GM12878 (cell line): ENCODE results near the gene BTG1. TPM values are rescaled to one million over a fixed set of nuclear protein-coding genes. Genes with fewer than 3 reads are reported as not detected.

Source experiments
- ATAC-seq: fragments of 200-7000 bp; cut with Tn5 transposase; 3 replicates; pipeline ENCODE4 v1.9.1; 2020; ENCODE audit warnings: mild to moderate bottlenecking, moderate library complexity
- BruUV-seq: library from RNA; stranded (reverse); fragments of 400-500 nt; replicated peaks from 2 replicates; lab custom pipeline; 2021; lab: Mats Ljungman, UMichigan
- CTCF ChIA-PET: fragments of 300-600 bp; sonication (Branson Sonifier 250); formaldehyde crosslinking; extraction: SDS; loops from one replicate; lab custom pipeline; 2021; ENCODE audit warnings: inconsistent platforms; lab: Yijun Ruan, JAX
- POLR2A ChIA-PET: fragments of 350-600 bp; formaldehyde crosslinking; extraction: SDS; loops from one replicate; lab custom pipeline; 2021; ENCODE audit warnings: inconsistent platforms; lab: Charles Lee
- RAD21 ChIA-PET: fragments of 300-600 bp; sonication (Branson Sonifier 250); formaldehyde crosslinking; loops from one replicate; lab custom pipeline; 2023; ENCODE audit warnings: antibody characterized with exemption; ENCODE audit not compliant: unreplicated experiment; lab: Charles Lee
- SMC1A ChIA-PET: fragments of 300-600 bp; sonication (Branson Sonifier 250); formaldehyde crosslinking; loops from one replicate; lab custom pipeline; 2023; ENCODE audit not compliant: unreplicated experiment, uncharacterized antibody; lab: Charles Lee
- DNase-seq: peaks from one replicate; pipeline ENCODE4 v3.0.0-alpha.2; 2011; ENCODE audit warnings: low read depth, low spot score
- FAIRE-seq: peaks from 3 replicates; lab custom pipeline; 2011; peaks lifted over from hg19 to GRCh38; lab: Jason Lieb, UNC
- H2AFZ ChIP-seq: 2 replicates; pipeline ENCODE4 v1.6.0; 2011; ENCODE audit warnings: low read depth, low read length, control low read depth; ENCODE audit not compliant: control insufficient read depth
- H3K27ac ChIP-seq: 2 replicates; pipeline ENCODE4 v1.5.1; 2011; ENCODE audit warnings: control low read depth; ENCODE audit not compliant: control insufficient read depth, insufficient read depth
- H3K27me3 ChIP-seq, 2 experiments: replicated peaks in 1 of 2; 2 replicates each; pipeline versions ENCODE4 v1.6.0 to v1.6.1; 2011; ENCODE audit warnings: low read length in 1 of 2; ENCODE audit not compliant: control insufficient read depth in 2 of 2, insufficient read depth in 2 of 2
- H3K36me3 ChIP-seq, 2 experiments: 2 replicates each; pipeline ENCODE4 v1.5.1; 2011; ENCODE audit warnings: low read length in 1 of 2; ENCODE audit not compliant: control insufficient read depth in 2 of 2, insufficient read depth in 2 of 2
- H3K4me1 ChIP-seq: 2 replicates; pipeline ENCODE4 v1.6.1; 2011; ENCODE audit warnings: mild to moderate bottlenecking, low read length, moderate library complexity, mixed read lengths; ENCODE audit not compliant: control insufficient read depth, insufficient read depth
- H3K4me2 ChIP-seq: 2 replicates; pipeline ENCODE4 v1.6.0; 2011; ENCODE audit warnings: control low read depth; ENCODE audit not compliant: control insufficient read depth, insufficient read depth
- H3K4me3 ChIP-seq: fragments of 200-600 bp; sonication (generic); 2 replicates; pipeline ENCODE4 v1.5.1; 2016
- H3K79me2 ChIP-seq: 2 replicates; pipeline ENCODE4 v1.6.0; 2011; ENCODE audit warnings: low read length; ENCODE audit not compliant: control insufficient read depth, insufficient read depth
- H3K9ac ChIP-seq: 2 replicates; pipeline ENCODE4 v1.8.0; 2011; ENCODE audit warnings: low read length, control low read depth, mixed read lengths; ENCODE audit not compliant: control insufficient read depth, insufficient read depth
- H3K9me3 ChIP-seq: replicated peaks from 3 replicates; pipeline ENCODE4 v1.5.1; 2011; ENCODE audit warnings: mild to moderate bottlenecking, low read length; ENCODE audit not compliant: control insufficient read depth, insufficient read depth
- H4K20me1 ChIP-seq: 2 replicates; pipeline ENCODE4 v1.6.0; 2011; ENCODE audit not compliant: control insufficient read depth, insufficient read depth
- DPF2 ChIP-seq: fragments of 450-650 bp; IDR thresholded peaks from 2 replicates; pipeline ENCODE4 v1.6.1; 2017; ENCODE audit warnings: mild to moderate bottlenecking
- FOXK2 ChIP-seq: fragments of 450-650 bp; IDR thresholded peaks from 2 replicates; pipeline ENCODE4 v1.6.1; 2017; ENCODE audit warnings: mild to moderate bottlenecking, moderate library complexity
- FOXM1 ChIP-seq: IDR thresholded peaks from 2 replicates; pipeline ENCODE4 v1.6.1; 2012; ENCODE audit warnings: low read depth, mild to moderate bottlenecking, inconsistent platforms, low read length, moderate library complexity
- IRF4 ChIP-seq: IDR thresholded peaks from 2 replicates; pipeline ENCODE4 v1.6.1; 2011; ENCODE audit warnings: low read depth, low read length
- KLF5 ChIP-seq: fragments of 450-650 bp; IDR thresholded peaks from 2 replicates; pipeline ENCODE4 v1.6.1; 2014; ENCODE audit warnings: mild to moderate bottlenecking; ENCODE audit not compliant: partially characterized antibody
- ZNF622 ChIP-seq: fragments of 450-650 bp; IDR thresholded peaks from 2 replicates; pipeline ENCODE4 v1.6.1; 2017; ENCODE audit warnings: mild to moderate bottlenecking, inconsistent platforms
- WGBS: methylation state at CpG from one replicate; pipeline ENCODE4 v1.1.6; 2016; ENCODE audit warnings: low lambda C conversion rate; ENCODE audit not compliant: insufficient replicate concordance, insufficient coverage; ENCODE audit errors: missing lambda C conversion rate; 5-methylcytosine and 5-hydroxymethylcytosine counted together
- in situ Hi-C: fragments of 300-500 bp; cut with MboI; formaldehyde crosslinking; loops from 9 replicates; pipeline ENCODE4 v1.14.3; 2018; ENCODE audit warnings: mixed read lengths
- intact Hi-C: fragments of 100-400 bp; cut with micrococcal nuclease; formaldehyde crosslinking; loops from one replicate; pipeline ENCODE4 v1.14.2; 2022; ENCODE audit not compliant: unreplicated experiment
- polyA plus RNA-seq, 11 experiments: library from polyadenylated mRNA; depleted of rRNA in 4 of 11; unstranded in 6 of 11; stranded (reverse) in 5 of 11; fragments of >200 nt; fragmentation: Nextera tagmentation in 4 of 11; fragmentation: Illumina TruSeq in 1 of 11; extraction: Ambion mirVana in 4 of 11; extraction: Trizol in 1 of 11; gene quantifications; 1 replicate in 1 of 11; 2 replicates in 10 of 11; pipeline versions ENCODE4 v1.2.1 to v1.2.3, GENCODE V29; 2011 to 2016; ENCODE audit warnings: inconsistent platforms in 2 of 11, missing spikeins in 2 of 11, low read depth in 1 of 11
- total RNA-seq, 4 experiments: library from RNA; depleted of rRNA in 3 of 4; stranded (reverse); fragments of >200 nt in 3 of 4; fragmentation: Illumina TruSeq in 1 of 4; extraction: Trizol in 1 of 4; gene quantifications; 2 replicates each; pipeline versions ENCODE4 v1.2.1 to v1.2.3, GENCODE V29; 2013 to 2021
- TF ChIP-seq, protein P1 (sequence below): IDR thresholded peaks from 2 replicates; pipeline ENCODE4 v1.6.1; 2011; ENCODE audit warnings: borderline replicate concordance, low read depth, mild to moderate bottlenecking, moderate library complexity, low read length; ENCODE audit not compliant: insufficient read depth, poor library complexity, severe bottlenecking

BTG1 gene
- total and polyA plus RNA-seq, 10 of the 15 experiments (the other 5 are each of a cell fraction or from before 2014, with no cell fraction given) = 23.7 to 194 (median 56.4) TPM

DNA sequence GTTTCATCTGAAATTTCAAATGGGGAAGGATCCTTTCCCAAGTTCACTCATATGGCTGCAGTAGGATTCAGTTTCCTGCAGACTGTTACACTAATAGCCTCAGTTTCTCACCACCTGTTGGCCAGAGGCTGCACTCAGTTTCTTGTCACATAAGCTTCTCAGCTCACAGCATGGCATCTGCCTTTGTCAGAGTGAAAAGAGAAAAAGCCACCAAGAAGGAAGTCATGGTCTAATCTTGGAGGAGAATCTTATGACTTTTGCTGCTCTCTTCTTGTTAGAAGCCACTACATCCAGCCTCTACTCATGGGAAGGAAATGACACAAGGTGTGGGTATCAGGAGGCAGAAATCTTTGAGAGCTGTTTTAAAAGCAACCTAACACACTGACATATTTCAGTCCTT, 39.4 kb upstream of the BTG1 start (continued):
- TF ChIP-seq IRF4 (0 out of 2 replicates have a peak, but pooled peaks have one; percentile 19), ZNF622 (no peak), FOXM1 (peak; percentile 58; the same call in 1 of the 2 replicates)
- TF ChIP-seq, protein P1, sequence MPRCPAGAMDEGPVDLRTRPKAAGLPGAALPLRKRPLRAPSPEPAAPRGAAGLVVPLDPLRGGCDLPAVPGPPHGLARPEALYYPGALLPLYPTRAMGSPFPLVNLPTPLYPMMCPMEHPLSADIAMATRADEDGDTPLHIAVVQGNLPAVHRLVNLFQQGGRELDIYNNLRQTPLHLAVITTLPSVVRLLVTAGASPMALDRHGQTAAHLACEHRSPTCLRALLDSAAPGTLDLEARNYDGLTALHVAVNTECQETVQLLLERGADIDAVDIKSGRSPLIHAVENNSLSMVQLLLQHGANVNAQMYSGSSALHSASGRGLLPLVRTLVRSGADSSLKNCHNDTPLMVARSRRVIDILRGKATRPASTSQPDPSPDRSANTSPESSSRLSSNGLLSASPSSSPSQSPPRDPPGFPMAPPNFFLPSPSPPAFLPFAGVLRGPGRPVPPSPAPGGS = peak; percentile 33

DNA sequence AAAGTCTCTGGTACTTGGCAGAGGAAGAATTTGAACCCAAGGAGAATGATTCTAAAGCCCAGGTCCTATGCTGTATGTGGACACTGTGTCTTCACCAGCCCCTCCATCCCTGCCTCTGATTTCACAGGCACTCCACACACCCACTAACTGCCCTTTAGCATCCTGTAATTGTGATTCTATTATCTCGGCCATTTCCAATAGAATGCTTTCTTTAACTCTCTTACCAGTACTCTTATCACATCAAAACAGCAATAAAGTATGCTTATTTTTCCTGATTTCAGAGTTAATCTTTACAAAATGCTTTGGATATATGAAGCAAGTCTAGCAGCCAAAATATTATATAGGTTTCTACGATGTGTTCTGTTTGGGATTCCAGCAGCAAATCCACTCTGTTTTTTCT, 37.9 kb upstream of the BTG1 start:
- Histone ChIP-seq H3K79me2 (no peaks in the 10 kb centered on the region), H3K4me2 (no peak overlapping the region), H3K36me3 (no peaks in the 10 kb centered on the region), H4K20me1 (no peaks in the 10 kb centered on the region), H3K4me3 (no peak overlapping the region), H3K4me1 (peaks cover 28% of the 10 kb centered on the region), H3K27ac (no peak overlapping the region), H2AFZ (no peak overlapping the region), H3K27me3 (no peaks in the 10 kb centered on the region), H3K9ac (no peak overlapping the region)
- ATAC-seq = no peak
- ChIA-PET SMC1A (interaction anchor here (1.0 to 4.2 kb wide), 5 partner anchors 8 to 47 kb away, joined by 3 to 15 read pairs (median 4); no protein-coding TSS in a partner anchor), CTCF (interaction anchor here (1.7 kb wide), 1 partner anchor 38 kb away, joined by 4 read pairs; the partner anchor contains the start of gene BTG1), POLR2A (interaction anchor here (3.3 kb wide), 1 partner anchor 11 kb away, joined by 23 read pairs; no protein-coding TSS in a partner anchor)
- 96% methylated on average over 2 of the region's 2 CpGs for whole genome bisulfite sequencing
- no peak for FAIRE-seq
- no peak for DNase-seq
- intact Hi-C loops = no loop called here
- TF ChIP-seq KLF5 (no peak), FOXK2 (no peak), DPF2 (no peak)
- TF ChIP-seq, all 136 proteins: peak for 0
- in situ Hi-C loops = no loop called here
- no peaks in the 10 kb centered on the region; the same call in 2 of the 3 replicates for H3K9me3 ChIP-seq
- BruUV-seq = no TSS peak
- RAD21 ChIA-PET = interaction anchor here (2.7 kb wide), 1 partner anchor 11 kb away, joined by 10 read pairs; no protein-coding TSS in a partner anchor
